CD4-positive, alpha-beta T cell treated with Interleukin-12 subunit alpha and Interleukin-12 subunit beta, for 1 hour (primary cell): ENCODE results near the gene USP6NL.
"Not testable (repeated sequence)": the region's sequence is repeated elsewhere in the genome, so short reads cannot be mapped to it uniquely, and the experiment has no call there.

Experiments used
- DNase-seq: peaks from one replicate; pipeline ENCODE4 v3.0.0-alpha.2; 2020

USP6NL gene

DNA sequence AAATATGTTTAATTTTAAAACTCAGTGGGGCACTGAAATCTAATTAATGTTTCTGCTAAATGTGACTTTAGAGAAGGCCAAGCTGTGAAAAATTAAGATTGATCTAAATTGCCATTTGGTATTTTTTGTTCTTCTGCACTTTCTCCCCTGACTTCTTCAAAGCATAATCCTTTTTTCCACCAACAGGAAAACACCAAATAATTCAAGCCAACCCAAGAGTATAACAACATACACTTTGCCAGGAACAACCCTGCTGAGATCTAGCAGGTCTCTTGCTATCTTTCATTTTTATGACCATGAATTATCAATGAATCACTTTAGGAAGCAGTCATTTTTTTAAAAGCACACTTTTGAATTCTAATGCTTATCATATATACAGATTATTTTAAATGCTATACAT is 100.1 kb downstream of the USP6NL start:
- DNase-seq = no peak

DNA sequence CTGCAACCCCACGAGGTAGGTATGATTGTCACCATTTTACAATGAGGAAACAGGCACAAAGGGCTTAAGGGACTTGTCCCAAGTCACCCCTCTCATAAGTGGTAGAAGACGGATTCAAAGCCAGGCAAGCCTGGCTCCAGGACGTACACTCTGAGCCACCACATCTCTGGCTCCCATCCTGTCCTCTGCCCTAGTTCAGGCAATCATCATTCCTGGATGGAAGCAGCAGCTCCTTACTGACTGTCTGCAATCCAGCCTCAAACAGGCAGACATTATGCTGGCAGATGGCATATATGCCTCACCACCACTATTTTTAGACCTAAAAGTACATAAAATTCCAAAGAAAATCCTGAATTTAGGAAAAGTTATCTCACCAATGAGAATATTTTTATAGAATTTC is 100.7 kb downstream of the USP6NL start:
- DNase-seq = no peak

DNA sequence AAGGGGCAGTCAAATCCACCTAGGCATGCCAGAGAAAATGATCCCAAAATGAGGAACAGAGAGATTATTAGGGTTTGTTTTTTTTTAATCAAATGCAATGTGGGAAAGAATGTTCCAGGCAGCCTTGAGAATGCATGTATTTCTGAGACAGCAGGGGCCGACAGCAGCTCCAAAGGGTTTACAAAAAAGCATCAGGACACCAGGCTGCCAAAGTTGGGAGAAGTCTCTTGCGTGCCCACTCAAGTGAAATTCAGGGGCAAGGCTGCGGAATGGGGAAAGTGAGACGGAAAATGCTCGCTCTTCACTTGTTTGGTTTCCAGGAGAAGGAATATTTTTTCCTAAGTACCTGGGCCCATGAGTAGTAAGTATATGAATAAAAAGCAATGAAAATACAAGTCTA is 101.2 kb downstream of the USP6NL start:
- no peak for DNase-seq

DNA sequence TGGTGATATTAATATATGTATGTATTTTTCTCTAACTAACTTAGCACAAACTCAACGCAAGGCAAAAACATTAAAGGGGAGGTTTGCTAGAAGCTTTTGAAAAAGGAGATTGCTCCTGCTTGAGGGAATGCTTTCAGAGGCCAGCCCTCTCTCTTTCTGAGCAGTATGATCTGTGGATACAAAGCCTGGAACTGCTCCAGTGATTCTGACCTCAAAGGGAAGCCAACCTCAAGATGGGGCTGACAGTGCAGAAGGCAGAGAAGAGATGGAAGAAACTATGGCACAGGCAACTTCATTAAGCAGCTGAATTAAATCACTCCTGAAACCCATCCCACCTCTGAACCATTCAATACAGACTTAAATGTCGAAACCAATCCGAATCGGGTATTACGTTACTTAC is 102.4 kb downstream of the USP6NL start:
- DNase-seq = no peak

DNA sequence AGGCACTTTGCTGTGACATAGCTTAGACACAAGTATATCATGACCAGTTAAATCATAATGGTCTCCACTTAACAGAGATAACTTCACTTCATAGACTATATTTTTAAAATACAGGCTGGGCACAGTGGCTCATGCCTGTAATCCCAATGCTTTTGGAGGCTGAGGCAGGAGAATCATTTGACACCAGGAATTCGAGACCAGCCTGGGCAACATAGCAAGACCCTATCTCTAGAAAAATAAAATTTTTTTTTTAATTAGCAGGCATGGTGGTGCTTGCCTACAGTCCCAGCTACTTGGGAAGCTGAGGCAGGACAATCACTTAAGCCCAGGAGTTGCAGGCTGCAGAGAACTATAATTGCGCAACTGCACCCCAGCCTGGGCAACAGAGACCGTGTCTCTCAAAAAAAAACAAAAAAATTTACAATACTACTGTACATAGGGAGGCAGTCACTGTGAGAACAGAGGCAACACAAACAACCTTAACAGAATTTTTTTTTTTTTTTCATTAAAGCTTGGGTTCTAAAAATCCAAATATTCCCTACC is 105.1 kb downstream of the USP6NL start:
- no peak for DNase-seq

DNA sequence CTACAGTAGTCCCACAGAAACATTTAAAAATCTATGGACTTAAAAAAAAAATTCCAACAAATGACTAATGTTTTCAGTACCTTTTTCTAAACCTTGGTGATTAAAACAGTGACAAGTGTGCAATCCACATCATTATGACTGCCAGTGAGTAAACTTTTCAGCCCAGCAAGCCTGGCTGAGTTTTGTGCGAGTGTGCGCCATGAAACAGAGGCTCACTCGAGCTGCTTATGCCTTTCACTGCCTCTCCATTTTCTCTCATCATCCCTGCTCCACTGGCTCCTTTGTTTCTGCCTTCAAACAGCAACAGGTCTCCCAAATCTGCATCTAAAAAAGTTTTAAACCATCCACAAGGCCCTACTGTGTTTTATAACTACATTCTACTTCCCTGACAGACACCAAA is 105.8 kb downstream of the USP6NL start:
- DNase-seq = no peak

DNA sequence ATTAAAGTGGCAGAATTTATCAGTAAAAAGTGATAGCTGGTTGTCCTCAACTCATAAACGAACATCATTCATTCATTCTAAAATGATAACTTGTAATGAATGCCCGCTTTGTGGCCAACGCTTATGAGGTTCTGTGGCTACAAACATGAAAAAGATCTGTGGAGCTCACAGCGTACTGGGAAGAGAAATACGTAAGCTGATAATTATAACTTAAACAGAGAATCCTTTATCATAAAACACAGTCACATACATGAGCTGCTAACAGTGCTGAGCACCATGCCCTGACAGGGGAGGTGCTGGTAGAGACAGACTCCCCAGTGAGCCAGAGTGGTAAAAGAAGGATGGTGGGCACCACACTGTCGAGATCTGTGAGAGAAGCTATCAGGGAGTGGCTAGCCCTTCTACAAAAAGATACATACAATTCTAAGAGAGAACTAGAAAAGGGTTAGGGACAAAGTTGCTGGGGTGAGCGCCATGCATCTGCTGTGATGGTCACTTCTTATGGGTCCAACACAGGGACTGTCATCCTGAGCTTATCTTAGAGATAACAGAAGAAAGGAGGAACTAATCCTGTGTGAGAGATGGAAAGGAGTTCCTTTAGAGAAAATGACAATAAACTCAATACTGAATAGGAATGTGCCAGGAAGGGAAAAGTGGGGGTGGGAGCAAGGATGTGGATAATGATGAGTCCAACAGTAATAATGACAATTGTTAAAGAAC is 106.7 kb downstream of the USP6NL start:
- no peak for DNase-seq

DNA sequence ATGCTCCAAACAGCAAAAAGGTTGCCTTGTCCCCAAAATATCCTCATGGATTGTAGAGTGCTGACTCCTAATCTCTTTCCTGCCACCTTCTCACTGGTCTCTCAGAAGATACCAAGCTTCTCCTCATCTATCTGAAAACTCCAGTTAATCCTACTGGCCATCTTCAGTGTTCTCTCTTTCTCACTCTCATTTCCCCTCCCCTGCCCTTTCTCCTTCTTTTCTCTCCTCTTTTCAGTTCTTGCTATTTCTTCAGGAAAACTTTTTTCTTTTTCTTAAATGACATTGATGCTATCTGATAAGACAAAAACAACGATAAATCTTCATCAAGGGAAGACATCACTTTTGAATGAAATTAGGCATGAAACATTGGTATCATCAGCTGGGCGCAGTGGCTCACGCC is 109.8 kb downstream of the USP6NL start:
- DNase-seq = no peak

DNA sequence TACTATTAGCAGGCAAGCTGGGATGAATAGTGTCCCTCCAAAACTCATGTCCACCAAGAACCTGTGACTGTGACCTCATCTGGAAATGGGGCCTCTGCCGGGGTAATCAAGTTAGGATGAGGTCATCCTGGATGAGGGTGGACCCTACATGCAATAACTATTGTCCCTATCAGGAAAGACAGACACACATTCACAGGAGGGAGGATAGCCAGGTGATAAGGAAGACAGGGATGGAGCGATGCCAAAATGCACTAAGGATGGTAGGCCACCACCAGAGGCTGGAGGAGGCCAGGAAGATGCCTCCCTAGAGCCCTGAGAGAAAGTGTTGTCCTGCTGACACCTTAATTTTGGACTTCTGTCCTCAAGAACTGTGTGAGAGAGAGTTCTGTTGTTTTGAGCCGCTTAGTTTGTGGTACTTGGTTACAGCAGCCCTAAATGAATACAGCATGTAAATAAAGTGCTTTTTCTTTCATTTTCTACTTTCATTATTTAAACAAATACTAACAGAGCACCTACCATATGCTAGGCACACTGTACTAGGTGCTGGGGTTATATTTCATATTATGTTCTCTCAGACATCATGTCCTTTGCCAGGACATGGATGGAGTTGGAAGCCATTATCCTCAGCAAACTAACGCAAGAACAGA is 111.9 kb downstream of the USP6NL start:
- no peak for DNase-seq

DNA sequence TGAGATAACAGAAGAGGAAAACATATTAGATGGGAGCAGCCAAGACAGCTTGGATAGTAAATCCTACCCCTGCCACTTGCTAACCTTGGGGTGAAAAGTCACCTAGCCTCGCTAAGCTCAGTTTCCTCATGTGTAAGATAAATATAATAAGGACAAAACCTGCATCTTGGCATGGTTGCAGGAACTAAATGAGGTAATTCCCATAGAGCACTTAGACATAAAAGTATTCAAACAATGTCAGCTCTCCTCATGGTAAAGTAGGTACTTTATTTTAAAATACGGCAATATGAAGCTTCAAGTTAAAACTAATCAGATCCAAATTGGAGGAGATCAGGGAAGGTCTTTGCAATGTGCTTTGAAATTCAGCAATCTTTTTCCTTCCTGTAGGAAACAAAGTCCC is 113.1 kb downstream of the USP6NL start:
- no peak for DNase-seq

DNA sequence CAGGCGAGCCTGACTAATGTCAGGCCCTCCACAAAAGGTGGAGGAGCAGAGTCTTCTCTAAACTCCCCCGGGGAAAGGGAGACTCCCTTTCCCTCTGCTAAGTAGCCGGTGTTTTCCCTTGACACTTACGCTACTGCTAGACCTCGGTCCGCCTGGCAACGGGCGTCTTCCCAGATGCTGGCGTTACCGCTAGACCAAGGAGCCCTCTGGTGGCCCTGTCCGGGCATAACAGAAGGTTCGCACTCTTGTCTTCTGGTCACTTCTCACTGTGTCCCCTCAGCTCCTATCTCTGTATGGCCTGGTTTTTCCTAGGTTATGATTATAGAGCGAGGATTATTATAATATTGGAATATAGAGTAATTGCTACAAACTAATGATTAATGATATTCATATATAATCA is 116.5 kb downstream of the USP6NL start:
- DNase-seq = not testable (repeated sequence)

DNA sequence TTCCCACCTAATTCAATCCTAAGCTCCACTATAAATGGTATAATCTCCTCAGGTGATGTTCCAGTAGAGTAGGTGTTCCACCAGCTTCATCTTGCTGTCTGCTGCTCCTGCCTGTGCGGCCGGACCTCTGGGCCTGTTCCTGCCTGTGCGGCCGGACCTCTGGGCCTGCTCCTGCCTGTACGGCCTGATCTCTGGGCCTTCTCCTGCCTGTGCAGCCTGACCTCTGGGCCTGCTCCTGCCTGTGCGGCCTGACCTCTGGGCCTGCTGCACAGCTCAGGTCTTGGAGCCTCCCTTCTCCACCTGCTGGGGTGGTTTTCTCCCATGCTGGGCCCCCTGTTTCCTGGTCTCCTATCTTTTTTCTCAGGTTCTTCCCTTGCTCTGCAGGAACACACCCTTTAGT is 117.8 kb downstream of the USP6NL start:
- DNase-seq = no peak

DNA sequence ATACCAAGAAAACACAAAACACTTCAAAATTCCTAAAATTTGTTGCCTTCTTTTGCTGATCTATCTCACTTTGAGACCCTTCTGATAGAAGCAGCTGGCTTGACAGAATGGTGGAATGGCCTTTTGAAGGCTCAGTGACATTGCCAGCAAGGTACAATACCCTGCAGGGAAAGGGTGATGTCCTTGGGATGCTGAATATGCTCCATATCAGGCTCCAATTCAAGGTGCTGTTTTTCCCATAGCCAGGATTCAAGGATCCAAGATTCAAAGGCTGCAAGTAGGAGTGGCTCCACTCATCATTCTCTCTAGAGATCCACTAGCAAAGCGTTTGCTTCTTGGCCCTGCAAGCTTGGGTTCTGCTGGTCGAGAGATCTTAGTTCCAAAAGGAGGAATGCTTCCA is 120.4 kb downstream of the USP6NL start:
- DNase-seq = no peak

DNA sequence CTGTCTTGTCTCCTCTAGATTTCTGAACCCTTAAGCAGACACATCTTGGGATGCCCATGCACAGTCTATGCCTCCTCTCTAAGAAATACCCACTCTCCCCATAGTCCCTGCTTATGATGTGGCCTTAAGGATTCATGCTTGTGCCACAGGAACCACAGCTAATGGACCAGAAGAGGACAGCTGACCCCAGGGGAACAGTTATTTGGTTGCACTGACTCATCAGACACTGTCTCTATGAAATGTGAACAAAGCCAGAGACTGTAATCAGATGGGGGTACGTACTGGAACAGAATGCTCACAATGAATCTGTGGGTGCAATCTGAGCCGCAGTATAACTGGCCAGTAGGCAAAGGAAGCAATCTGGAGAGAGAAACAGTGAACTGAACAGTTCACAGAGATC is 121.9 kb downstream of the USP6NL start:
- DNase-seq = no peak

DNA sequence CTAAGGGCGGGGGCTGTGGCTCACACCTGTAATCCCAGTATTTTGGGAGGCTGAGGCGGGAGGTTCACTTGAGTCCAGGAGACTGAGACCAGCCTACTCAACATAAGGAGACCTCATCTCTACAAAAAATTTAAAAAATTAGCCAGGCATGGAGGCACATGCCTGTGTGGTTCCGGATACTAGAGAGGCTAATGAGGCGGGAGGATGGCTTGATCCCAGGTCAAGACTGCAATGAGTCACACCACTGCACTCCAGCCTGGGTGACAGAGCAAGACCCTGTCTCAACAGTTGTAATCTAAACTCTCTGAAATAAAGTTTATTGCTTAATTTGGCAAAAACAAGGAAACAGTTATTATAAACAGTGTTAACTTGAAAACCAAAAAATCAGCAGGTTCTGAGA is 123.3 kb downstream of the USP6NL start:
- DNase-seq = no peak

DNA sequence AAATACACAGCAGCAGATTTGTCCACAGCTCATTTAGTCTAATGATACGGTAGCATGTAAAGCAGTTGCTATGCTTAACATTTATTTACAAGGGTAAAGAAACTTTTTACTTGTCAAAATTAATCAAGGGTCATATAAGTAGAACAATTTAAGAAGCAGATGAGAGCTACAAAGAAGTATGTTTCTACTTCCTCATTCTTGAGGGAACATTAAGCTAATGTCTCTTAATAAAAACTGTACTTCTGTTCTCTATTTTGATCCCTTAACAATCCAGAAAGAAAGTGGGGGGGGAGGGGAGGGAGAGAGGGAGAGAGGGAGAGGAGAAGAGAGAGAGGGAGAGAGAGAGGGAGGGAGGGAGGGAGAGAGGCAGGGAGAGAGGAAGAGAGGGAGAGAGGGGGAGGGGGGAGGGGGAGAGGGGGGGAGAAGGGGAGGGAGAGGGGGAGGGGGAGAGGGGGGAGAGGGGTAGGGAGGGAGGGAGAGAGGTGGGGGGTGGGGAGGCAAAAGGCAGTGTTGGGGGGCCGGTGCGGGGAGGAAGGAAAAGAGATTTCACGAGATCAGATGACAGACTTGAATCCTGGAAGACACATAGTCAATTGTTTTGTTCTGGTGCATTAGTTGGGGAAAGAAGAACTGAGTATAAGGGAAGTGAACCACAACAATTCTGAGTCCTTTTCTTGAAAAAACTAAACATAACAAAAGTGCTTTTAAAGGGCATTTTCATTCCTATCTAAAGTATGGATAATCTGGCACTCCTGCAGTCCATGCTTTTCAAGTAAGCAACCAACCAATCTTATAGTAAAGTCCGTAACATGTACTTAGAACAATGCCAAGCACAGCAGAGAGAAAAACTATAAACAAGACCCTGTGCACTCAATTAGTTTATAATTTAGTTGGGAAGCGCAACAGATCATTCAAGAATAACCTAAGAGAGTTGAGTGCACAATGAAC is 128.0 kb downstream of the USP6NL start:
- no peak for DNase-seq

DNA sequence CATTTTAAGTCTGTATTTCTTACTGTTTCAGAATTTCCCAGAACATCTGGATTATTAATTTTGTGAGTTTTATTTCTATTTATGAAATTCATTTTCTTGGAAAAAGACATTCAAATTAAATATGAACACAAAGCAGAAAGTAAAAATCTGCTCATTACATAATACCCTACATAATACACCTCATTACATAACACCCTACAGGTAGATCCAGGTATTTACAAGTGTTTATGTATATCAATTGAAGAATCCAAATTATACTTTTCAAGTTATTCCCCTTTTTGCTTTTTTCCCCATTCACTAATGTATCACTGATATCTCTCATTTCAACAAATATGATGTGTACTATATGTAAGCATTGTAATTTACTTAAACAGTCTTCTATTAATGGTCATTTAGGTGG is 129.1 kb downstream of the USP6NL start:
- DNase-seq = no peak

DNA sequence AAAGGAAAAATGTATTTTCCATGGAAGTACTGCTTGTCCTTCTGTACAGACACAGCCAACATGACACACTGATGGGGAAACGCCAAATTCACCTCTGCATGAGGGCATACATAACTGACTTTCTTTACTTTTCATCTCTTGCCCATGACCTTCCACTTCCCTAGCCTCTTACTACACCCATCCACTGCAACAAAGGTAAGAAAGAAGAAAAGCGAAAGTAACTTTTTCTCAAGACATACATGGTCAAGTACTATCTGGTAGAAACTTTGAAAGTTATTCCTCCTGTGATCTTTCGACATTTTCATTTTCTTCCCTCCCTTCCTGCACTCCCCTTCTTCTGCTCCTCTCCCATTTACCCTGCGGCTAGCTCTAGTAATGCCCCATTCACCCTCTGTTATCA is 130.8 kb downstream of the USP6NL start:
- no peak for DNase-seq

DNA sequence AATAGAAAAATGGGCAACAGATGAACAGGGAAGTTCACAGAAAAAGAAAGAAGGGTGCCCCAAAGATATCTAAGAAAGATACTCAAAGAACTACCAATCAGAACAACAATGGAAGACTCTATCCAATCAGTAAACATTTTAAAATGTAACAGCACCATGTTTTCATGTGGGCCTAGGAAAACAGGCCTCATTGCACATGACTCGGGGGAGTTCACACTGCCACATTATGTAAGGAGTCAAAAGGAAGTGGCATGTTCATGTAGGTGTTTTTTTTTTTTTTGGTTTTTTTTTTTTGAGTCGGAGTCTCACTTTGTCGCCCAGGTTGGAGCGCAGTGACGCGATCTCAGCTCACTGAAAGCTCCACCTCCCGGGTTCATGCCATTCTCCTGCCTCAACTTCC is 132.2 kb downstream of the USP6NL start:
- DNase-seq = no peak

DNA sequence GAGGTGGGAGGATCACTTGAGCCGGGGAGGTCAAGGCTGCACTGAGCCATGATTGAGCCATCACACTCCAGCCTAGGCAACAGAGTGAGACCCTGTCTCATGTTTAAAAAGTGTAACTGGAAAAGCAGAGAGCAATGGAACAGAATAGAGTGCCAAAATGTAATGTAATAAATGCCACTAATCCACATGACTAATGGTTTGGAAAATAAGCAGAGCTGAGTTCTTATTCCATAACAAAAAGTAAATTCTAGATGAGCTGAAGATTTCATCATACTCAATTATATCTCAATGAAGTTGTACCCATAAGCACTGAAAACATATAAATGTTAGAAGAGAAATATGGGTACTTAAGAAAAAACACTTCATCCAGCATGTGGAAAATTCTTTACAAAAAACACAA is 132.6 kb downstream of the USP6NL start:
- DNase-seq = no peak

DNA sequence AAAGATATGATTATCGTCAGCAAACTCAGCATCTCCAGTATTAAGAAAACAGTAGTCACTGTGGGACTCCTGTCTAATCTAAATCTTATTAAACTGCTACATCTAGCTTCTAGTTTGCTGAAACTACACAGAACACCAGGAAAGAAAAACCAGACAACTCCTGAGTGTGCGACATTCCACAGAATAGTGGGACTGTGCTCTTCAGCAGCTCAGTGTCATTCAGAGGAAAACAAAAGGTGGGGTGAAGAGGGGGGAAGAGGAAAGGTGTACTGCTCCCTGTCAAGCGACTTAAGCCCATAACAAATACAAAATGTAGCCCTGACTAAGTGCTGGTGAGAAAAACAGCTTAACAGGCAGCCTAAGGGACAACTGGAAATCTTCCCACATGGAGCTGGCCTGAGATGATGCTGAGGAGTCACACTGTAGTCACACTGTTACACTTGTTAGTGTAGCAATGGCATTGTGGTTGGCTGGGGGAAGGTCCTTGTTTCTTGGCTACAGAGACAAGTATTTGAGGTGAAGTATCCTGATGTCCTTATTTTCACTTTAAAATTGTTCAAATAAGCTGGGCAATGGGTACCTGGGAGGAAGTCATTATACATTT is 135.5 kb downstream of the USP6NL start:
- no peak for DNase-seq

DNA sequence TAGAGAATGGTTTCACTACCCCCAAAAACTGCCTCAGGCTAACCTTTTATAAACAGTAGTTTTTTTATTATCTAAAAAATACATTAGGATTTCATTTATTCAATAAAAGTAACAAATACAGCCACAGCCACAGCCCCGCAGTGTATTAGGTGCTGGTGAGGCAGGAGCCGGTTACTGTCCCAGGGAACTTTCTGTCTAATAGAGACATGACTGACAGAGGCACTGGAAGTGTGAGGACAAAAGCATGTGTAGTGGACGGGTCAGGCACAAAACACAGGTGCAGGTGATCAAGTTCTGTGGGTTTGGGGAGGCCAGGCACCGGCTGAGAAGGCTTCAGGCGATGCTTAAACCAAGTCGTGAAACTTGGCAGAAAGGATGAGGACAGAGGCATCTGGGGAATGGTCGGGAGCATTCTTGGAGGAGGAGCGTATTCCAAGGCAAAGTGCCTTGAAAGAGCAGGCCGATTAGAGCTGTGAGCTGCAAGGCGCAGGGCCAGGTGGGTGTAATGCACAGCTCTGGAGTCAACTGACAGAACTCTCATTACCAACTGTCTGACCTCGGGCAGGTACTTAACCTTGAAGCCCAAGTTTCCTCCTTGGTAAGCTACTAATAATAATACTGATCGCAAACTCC is 138.2 kb downstream of the USP6NL start:
- DNase-seq = no peak
